H1 (cell line): ENCODE data around the gene DMPK. TPM values are rescaled to one million over a fixed set of nuclear protein-coding genes. Genes with fewer than 3 reads are reported as not detected.

Experiments
- BRCA1 ChIP-seq: IDR thresholded peaks from 2 replicates; pipeline ENCODE4 v1.6.1; 2012; ENCODE audit warnings: low read depth, low read length, improper control_type of control experiment
- TAF1 ChIP-seq: IDR thresholded peaks from 2 replicates; pipeline ENCODE4 v1.6.1; 2011; ENCODE audit warnings: mild to moderate bottlenecking, low read depth, low read length
- polyA plus RNA-seq, 7 experiments: library from polyadenylated mRNA; depleted of rRNA in 3 of 7; stranded (reverse) in 5 of 7; unstranded in 2 of 7; fragments of >200 nt in 5 of 7; fragments of 200-250 nt in 2 of 7; gene quantifications; 1 replicate in 5 of 7; 2 replicates in 1 of 7; 4 replicates in 1 of 7; pipeline versions ENCODE4 v1.2.1 to v1.2.3, GENCODE V29; 2011 to 2013; ENCODE audit warnings: missing spikeins in 2 of 7, mixed read lengths in 2 of 7
- total RNA-seq: library from RNA; stranded (reverse); fragmentation: NEBNext Ultra II Directional; extraction: Animal tissue kit (Norgen Biotek cat#: 25700); gene quantifications from 2 replicates; pipeline ENCODE4 v1.2.1, GENCODE V29; 2021
- TF ChIP-seq, protein P1 (sequence below): fragments of 300-600 bp; sonication (generic); IDR thresholded peaks from 2 replicates; pipeline ENCODE4 v1.7.1; 2012; ENCODE audit warnings: low read length, moderate library complexity, mild to moderate bottlenecking, inconsistent platforms; ENCODE audit not compliant: insufficient replicate concordance
- TF ChIP-seq, protein P2 (sequence below): IDR thresholded peaks from 2 replicates; pipeline ENCODE4 v1.6.1; 2012; ENCODE audit warnings: inconsistent platforms

Gene DMPK
- total and polyA plus RNA-seq, 2 of the 8 experiments (the other 6 are each of a cell fraction or from before 2014, with no cell fraction given) = 13.7 to 27.4 TPM

DNA sequence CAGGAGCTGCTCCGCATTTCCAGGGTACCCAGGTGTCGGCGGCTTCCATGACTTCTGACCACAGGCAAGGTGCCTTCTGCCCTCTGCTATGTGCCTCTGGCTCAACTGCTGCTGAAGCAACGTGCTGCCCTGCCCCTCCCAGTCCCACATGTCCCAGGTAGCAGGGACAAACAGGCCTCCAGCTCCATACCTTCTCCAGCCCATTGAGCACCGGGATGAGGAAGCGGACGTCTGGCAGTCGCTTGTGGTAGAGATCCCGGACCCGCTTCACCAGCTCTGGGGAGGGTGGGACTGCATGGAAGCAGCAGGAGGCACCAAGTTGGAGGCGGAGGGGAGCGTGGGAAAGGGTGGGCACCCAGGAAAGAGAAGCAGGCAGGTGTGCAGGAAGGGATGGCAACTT is 40.9 kb upstream of the DMPK start (continued):
- TF ChIP-seq, protein P1, sequence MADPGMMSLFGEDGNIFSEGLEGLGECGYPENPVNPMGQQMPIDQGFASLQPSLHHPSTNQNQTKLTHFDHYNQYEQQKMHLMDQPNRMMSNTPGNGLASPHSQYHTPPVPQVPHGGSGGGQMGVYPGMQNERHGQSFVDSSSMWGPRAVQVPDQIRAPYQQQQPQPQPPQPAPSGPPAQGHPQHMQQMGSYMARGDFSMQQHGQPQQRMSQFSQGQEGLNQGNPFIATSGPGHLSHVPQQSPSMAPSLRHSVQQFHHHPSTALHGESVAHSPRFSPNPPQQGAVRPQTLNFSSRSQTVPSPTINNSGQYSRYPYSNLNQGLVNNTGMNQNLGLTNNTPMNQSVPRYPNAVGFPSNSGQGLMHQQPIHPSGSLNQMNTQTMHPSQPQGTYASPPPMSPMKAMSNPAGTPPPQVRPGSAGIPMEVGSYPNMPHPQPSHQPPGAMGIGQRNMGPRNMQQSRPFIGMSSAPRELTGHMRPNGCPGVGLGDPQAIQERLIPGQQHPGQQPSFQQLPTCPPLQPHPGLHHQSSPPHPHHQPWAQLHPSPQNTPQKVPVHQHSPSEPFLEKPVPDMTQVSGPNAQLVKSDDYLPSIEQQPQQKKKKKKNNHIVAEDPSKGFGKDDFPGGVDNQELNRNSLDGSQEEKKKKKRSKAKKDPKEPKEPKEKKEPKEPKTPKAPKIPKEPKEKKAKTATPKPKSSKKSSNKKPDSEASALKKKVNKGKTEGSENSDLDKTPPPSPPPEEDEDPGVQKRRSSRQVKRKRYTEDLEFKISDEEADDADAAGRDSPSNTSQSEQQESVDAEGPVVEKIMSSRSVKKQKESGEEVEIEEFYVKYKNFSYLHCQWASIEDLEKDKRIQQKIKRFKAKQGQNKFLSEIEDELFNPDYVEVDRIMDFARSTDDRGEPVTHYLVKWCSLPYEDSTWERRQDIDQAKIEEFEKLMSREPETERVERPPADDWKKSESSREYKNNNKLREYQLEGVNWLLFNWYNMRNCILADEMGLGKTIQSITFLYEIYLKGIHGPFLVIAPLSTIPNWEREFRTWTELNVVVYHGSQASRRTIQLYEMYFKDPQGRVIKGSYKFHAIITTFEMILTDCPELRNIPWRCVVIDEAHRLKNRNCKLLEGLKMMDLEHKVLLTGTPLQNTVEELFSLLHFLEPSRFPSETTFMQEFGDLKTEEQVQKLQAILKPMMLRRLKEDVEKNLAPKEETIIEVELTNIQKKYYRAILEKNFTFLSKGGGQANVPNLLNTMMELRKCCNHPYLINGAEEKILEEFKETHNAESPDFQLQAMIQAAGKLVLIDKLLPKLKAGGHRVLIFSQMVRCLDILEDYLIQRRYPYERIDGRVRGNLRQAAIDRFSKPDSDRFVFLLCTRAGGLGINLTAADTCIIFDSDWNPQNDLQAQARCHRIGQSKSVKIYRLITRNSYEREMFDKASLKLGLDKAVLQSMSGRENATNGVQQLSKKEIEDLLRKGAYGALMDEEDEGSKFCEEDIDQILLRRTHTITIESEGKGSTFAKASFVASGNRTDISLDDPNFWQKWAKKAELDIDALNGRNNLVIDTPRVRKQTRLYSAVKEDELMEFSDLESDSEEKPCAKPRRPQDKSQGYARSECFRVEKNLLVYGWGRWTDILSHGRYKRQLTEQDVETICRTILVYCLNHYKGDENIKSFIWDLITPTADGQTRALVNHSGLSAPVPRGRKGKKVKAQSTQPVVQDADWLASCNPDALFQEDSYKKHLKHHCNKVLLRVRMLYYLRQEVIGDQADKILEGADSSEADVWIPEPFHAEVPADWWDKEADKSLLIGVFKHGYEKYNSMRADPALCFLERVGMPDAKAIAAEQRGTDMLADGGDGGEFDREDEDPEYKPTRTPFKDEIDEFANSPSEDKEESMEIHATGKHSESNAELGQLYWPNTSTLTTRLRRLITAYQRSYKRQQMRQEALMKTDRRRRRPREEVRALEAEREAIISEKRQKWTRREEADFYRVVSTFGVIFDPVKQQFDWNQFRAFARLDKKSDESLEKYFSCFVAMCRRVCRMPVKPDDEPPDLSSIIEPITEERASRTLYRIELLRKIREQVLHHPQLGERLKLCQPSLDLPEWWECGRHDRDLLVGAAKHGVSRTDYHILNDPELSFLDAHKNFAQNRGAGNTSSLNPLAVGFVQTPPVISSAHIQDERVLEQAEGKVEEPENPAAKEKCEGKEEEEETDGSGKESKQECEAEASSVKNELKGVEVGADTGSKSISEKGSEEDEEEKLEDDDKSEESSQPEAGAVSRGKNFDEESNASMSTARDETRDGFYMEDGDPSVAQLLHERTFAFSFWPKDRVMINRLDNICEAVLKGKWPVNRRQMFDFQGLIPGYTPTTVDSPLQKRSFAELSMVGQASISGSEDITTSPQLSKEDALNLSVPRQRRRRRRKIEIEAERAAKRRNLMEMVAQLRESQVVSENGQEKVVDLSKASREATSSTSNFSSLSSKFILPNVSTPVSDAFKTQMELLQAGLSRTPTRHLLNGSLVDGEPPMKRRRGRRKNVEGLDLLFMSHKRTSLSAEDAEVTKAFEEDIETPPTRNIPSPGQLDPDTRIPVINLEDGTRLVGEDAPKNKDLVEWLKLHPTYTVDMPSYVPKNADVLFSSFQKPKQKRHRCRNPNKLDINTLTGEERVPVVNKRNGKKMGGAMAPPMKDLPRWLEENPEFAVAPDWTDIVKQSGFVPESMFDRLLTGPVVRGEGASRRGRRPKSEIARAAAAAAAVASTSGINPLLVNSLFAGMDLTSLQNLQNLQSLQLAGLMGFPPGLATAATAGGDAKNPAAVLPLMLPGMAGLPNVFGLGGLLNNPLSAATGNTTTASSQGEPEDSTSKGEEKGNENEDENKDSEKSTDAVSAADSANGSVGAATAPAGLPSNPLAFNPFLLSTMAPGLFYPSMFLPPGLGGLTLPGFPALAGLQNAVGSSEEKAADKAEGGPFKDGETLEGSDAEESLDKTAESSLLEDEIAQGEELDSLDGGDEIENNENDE = no peak
- TF ChIP-seq BRCA1 (no peak), TAF1 (no peak)
- TF ChIP-seq, protein P2, sequence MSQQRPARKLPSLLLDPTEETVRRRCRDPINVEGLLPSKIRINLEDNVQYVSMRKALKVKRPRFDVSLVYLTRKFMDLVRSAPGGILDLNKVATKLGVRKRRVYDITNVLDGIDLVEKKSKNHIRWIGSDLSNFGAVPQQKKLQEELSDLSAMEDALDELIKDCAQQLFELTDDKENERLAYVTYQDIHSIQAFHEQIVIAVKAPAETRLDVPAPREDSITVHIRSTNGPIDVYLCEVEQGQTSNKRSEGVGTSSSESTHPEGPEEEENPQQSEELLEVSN = no peak
- TF ChIP-seq, all 59 proteins: peak for 0
